Neural cell (in vitro differentiated cells): ENCODE measurements around the gene IRX4. TPM values are rescaled to one million over a fixed set of nuclear protein-coding genes. Genes with fewer than 3 reads are reported as not detected.

Experiments used
- H2AFZ ChIP-seq: fragments of 200-600, 300-800 bp; sonication (generic), shearing (Covaris generic); 2 replicates; pipeline ENCODE4 v1.6.0; 2014; ENCODE audit warnings: low read depth, mild to moderate bottlenecking, antibody characterized with exemption, low read length, moderate library complexity
- H3F3A ChIP-seq: fragments of 200-600 bp; shearing (Covaris generic); 2 replicates; pipeline ENCODE4 v1.6.1; 2016; ENCODE audit warnings: mild to moderate bottlenecking, moderate library complexity, mixed read lengths, antibody characterized with exemption, low read length; ENCODE audit not compliant: insufficient read depth, poor library complexity, severe bottlenecking
- H3K27ac ChIP-seq: fragments of 200-600, 300-800 bp; sonication (generic), shearing (Covaris generic); 2 replicates; pipeline ENCODE4 v1.5.1; 2014; ENCODE audit warnings: mild to moderate bottlenecking, low read length, moderate library complexity
- H3K27me3 ChIP-seq: fragments of 300-800, 200-600 bp; sonication (generic), shearing (Covaris generic); 2 replicates; pipeline ENCODE4 v1.6.0; 2014; ENCODE audit warnings: mild to moderate bottlenecking, low read depth, low read length, moderate library complexity; ENCODE audit not compliant: insufficient read depth
- H3K36me3 ChIP-seq: fragments of 300-800, 200-600 bp; sonication (generic), shearing (Covaris generic); 2 replicates; pipeline ENCODE4 v1.5.1; 2014; ENCODE audit warnings: mild to moderate bottlenecking, antibody characterized with exemption, low read length, moderate library complexity; ENCODE audit not compliant: insufficient read depth
- H3K4me2 ChIP-seq: fragments of 300-800, 200-600 bp; sonication (generic), shearing (Covaris generic); 2 replicates; pipeline ENCODE4 v1.6.0; 2014; ENCODE audit warnings: mild to moderate bottlenecking, low read length
- H3K4me3 ChIP-seq: fragments of 300-800, 200-600 bp; sonication (generic), shearing (Covaris generic); 2 replicates; pipeline ENCODE4 v1.5.1; 2014; ENCODE audit warnings: mild to moderate bottlenecking, low read length, moderate library complexity
- H3K79me2 ChIP-seq: fragments of 200-600 bp; shearing (Covaris generic); replicated peaks from 2 replicates; pipeline ENCODE4 v1.6.0; 2014; ENCODE audit warnings: mild to moderate bottlenecking, low read length, moderate library complexity; ENCODE audit not compliant: insufficient read depth
- H3K9ac ChIP-seq: fragments of 300-800, 200-600 bp; sonication (generic), shearing (Covaris generic); 2 replicates; pipeline ENCODE4 v1.6.1; 2016; ENCODE audit warnings: mild to moderate bottlenecking, low read length, mixed read lengths
- H3K9me2 ChIP-seq: fragments of 200-600 bp; shearing (Covaris generic); 2 replicates; pipeline ENCODE4 v1.6.1; 2016; ENCODE audit warnings: mild to moderate bottlenecking, low read length, mixed read lengths; ENCODE audit not compliant: insufficient read depth
- H3K9me3 ChIP-seq: fragments of 200-600, 300-800 bp; sonication (generic), shearing (Covaris generic); 2 replicates; pipeline ENCODE4 v1.6.1; 2016; ENCODE audit warnings: mild to moderate bottlenecking, mixed run types, low read length, moderate library complexity, mixed read lengths
- H4K20me1 ChIP-seq: fragments of 200-600 bp; shearing (Covaris generic); 2 replicates; pipeline ENCODE4 v1.6.1; 2016; ENCODE audit warnings: mild to moderate bottlenecking, mixed run types; ENCODE audit not compliant: insufficient read depth
- EP300 ChIP-seq: fragments of 450-650 bp; conservative IDR thresholded peaks from 2 replicates; pipeline ENCODE4 v1.6.1; 2014; ENCODE audit warnings: antibody characterized with exemption, mild to moderate bottlenecking, moderate library complexity; ENCODE audit not compliant: poor library complexity, severe bottlenecking
- EZH2 ChIP-seq: fragments of 200-600, 300-800 bp; shearing (Covaris generic), sonication (generic); IDR thresholded peaks from 2 replicates; pipeline ENCODE4 v1.6.1; 2014; ENCODE audit warnings: antibody characterized with exemption, low read length, borderline replicate concordance, mild to moderate bottlenecking; ENCODE audit not compliant: insufficient read depth, poor library complexity, severe bottlenecking
- MXI1 ChIP-seq: fragments of 450-650 bp; conservative IDR thresholded peaks from 2 replicates; pipeline ENCODE4 v1.6.1; 2014; ENCODE audit warnings: antibody characterized with exemption, mild to moderate bottlenecking; ENCODE audit not compliant: poor library complexity, severe bottlenecking
- POLR2AphosphoS5 ChIP-seq: IDR thresholded peaks from 2 replicates; pipeline ENCODE4 v1.6.1; 2012
- RAD21 ChIP-seq: fragments of 450-650 bp; conservative IDR thresholded peaks from 2 replicates; pipeline ENCODE4 v1.6.1; 2014; ENCODE audit warnings: antibody characterized with exemption, mild to moderate bottlenecking, moderate library complexity
- SMC3 ChIP-seq: fragments of 450-650 bp; conservative IDR thresholded peaks from 2 replicates; pipeline ENCODE4 v1.6.1; 2014; ENCODE audit warnings: antibody characterized with exemption, mild to moderate bottlenecking, moderate library complexity; ENCODE audit not compliant: poor library complexity
- TAF1 ChIP-seq: IDR thresholded peaks from 2 replicates; pipeline ENCODE4 v1.6.1; 2012; ENCODE audit warnings: low read depth
- polyA plus RNA-seq: library from polyadenylated mRNA; depleted of rRNA; stranded (reverse); fragments of >200 nt; gene quantifications from 2 replicates; pipeline ENCODE4 v1.2.3, GENCODE V29; 2014
- TF ChIP-seq, protein P1 (sequence below): IDR thresholded peaks from 2 replicates; pipeline ENCODE4 v1.6.1; 2012; ENCODE audit warnings: borderline replicate concordance
- TF ChIP-seq, protein P2 (sequence below): fragments of 450-650 bp; IDR thresholded peaks from 2 replicates; pipeline ENCODE4 v1.5.1; 2014; ENCODE audit warnings: antibody characterized with exemption, mild to moderate bottlenecking, moderate library complexity; ENCODE audit not compliant: poor library complexity, severe bottlenecking

The IRX4 gene
- polyA plus RNA-seq, 1 donor from 2014 or later: not detected

DNA sequence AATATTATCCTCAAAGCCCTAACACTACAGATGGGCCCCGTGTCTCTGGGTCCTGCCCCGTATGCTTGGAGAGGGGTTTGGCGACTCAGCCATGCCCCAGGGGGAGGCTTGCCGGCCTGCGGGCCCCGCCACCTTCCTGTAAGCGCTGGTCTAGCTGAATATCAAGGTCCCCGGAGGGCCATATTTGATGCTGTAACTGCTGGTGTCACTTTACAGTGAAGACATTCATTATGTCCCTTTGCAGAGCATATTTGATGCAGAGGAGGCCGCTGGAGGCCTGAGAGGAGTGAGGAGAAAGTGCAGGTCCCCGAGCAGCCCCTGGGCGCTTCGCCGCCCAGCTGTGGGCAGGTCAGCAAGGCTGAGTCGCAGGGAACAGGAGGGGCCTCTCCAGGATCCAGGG lies 16.8 kb downstream of the IRX4 start:
- Histone ChIP-seq H3K27me3 (peaks cover 27% of the 10 kb centered on the region), H3K4me3 (no peak overlapping the region), H3K79me2 (no peaks in the 10 kb centered on the region), H3K9me2 (no peaks in the 10 kb centered on the region), H3K4me2 (no peak overlapping the region), H3K36me3 (no peaks in the 10 kb centered on the region), H3K9me3 (no peaks in the 10 kb centered on the region), H3F3A (no peaks in the 10 kb centered on the region), H4K20me1 (no peaks in the 10 kb centered on the region), H3K9ac (no peak overlapping the region), H3K27ac (no peak overlapping the region), H2AFZ (no peak overlapping the region)
- TF ChIP-seq MXI1: no peak
- TF ChIP-seq EP300: no peak
- TF ChIP-seq, protein P1, sequence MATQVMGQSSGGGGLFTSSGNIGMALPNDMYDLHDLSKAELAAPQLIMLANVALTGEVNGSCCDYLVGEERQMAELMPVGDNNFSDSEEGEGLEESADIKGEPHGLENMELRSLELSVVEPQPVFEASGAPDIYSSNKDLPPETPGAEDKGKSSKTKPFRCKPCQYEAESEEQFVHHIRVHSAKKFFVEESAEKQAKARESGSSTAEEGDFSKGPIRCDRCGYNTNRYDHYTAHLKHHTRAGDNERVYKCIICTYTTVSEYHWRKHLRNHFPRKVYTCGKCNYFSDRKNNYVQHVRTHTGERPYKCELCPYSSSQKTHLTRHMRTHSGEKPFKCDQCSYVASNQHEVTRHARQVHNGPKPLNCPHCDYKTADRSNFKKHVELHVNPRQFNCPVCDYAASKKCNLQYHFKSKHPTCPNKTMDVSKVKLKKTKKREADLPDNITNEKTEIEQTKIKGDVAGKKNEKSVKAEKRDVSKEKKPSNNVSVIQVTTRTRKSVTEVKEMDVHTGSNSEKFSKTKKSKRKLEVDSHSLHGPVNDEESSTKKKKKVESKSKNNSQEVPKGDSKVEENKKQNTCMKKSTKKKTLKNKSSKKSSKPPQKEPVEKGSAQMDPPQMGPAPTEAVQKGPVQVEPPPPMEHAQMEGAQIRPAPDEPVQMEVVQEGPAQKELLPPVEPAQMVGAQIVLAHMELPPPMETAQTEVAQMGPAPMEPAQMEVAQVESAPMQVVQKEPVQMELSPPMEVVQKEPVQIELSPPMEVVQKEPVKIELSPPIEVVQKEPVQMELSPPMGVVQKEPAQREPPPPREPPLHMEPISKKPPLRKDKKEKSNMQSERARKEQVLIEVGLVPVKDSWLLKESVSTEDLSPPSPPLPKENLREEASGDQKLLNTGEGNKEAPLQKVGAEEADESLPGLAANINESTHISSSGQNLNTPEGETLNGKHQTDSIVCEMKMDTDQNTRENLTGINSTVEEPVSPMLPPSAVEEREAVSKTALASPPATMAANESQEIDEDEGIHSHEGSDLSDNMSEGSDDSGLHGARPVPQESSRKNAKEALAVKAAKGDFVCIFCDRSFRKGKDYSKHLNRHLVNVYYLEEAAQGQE: no peak
- no peak for TF ChIP-seq RAD21
- TF ChIP-seq EZH2: no peak
- TF ChIP-seq POLR2AphosphoS5: no peak
- TF ChIP-seq, protein P2, sequence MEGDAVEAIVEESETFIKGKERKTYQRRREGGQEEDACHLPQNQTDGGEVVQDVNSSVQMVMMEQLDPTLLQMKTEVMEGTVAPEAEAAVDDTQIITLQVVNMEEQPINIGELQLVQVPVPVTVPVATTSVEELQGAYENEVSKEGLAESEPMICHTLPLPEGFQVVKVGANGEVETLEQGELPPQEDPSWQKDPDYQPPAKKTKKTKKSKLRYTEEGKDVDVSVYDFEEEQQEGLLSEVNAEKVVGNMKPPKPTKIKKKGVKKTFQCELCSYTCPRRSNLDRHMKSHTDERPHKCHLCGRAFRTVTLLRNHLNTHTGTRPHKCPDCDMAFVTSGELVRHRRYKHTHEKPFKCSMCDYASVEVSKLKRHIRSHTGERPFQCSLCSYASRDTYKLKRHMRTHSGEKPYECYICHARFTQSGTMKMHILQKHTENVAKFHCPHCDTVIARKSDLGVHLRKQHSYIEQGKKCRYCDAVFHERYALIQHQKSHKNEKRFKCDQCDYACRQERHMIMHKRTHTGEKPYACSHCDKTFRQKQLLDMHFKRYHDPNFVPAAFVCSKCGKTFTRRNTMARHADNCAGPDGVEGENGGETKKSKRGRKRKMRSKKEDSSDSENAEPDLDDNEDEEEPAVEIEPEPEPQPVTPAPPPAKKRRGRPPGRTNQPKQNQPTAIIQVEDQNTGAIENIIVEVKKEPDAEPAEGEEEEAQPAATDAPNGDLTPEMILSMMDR: no peak
- no peak for TF ChIP-seq SMC3
- TF ChIP-seq TAF1: no peak

DNA sequence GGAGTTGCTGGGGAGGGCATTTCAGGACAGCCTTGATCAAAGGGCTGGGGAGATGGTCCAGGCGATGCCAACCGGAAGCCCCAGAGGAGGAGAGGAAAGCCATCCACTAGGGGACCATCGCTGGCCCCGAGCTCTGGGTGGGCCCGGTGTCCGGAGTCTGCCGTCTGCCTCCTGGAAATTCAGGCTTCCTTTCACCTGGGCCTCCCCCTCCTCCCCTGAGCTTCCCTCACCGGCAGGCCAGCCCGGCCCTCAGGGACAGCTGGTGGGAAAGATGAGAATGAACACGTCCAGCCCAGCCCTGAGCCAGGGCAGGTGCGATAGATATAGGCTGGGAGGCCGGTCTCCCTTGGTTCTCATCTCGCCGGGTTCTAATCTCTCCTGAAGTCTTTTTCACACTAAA lies 17.2 kb downstream of the IRX4 start:
- peaks cover 27% of the 10 kb centered on the region for H3K27me3 ChIP-seq
- TF ChIP-seq POLR2AphosphoS5: no peak
- TF ChIP-seq, protein P1: no peak
- no peak for TF ChIP-seq MXI1
- no peak for TF ChIP-seq EP300
- no peak for TF ChIP-seq EZH2
- TF ChIP-seq, protein P2: no peak
- TF ChIP-seq TAF1: no peak
- no peak for TF ChIP-seq SMC3
- no peak for TF ChIP-seq RAD21

More for the DNA sequence above, 17.2 kb downstream of the IRX4 start:
- H3F3A ChIP-seq: no peaks in the 10 kb centered on the region
- no peaks in the 10 kb centered on the region for H3K79me2 ChIP-seq
- no peaks in the 10 kb centered on the region for H3K36me3 ChIP-seq
- no peak overlapping the region for H3K9ac ChIP-seq
- H2AFZ ChIP-seq: no peak overlapping the region
- H3K9me3 ChIP-seq: no peaks in the 10 kb centered on the region
- no peak overlapping the region for H3K27ac ChIP-seq
- no peaks in the 10 kb centered on the region for H4K20me1 ChIP-seq
- no peak overlapping the region for H3K4me2 ChIP-seq
- no peak overlapping the region for H3K4me3 ChIP-seq
- H3K9me2 ChIP-seq: no peaks in the 10 kb centered on the region
